ENCODE measurements around the gene ASB18.

DNA sequence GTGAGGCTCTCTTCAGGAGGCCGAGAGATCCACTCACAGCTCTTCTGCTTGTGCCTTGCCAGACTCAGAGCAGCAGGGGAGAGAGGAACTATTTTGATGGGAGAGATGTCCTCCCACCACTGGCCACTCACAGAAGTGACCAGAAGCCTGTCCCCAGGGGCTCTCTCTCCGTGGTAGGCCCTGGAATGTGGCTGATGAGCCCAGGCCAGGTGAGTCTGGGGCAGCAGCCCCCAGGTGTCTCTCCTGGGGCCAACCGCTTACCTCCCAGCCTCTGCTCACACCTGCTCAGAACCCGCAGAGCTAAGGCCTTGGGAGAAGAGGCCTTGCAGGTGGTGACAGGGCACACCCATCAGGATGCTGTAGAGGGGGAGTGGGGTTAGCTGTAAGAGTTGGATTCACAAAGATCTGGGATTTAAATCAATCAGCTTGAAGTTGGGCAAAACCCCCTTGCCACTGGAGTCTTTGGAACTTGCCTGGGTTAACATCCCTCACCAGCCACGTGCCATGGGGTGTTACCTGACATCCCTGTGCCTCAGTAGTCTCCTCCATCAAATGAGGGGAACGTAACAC is 29.1 kb upstream of the ASB18 start:
- no peak for TF ChIP-seq POLR2AphosphoS5 (IDR thresholded peaks at IDR 0.05; ENCODE audit: low read depth, low read length)
- no peak for TF ChIP-seq TAF1 (IDR thresholded peaks at IDR 0.05; ENCODE audit: borderline replicate concordance, insufficient read depth, low read length)
- TF ChIP-seq REST (IDR thresholded peaks at IDR 0.05; ENCODE audit: insufficient read depth in 1 of 2, low read depth in 2 of 2, low read length in 2 of 2), result no peak
- no peak for TF ChIP-seq SIN3A (IDR thresholded peaks at IDR 0.05; ENCODE audit: borderline replicate concordance, insufficient read depth, low read length)
- TF ChIP-seq FOXP2 (optimal IDR thresholded peaks at IDR 0.05; ENCODE audit: borderline replicate concordance, extremely low read depth, extremely low read length, insufficient read depth), result no peak
